ENCODE measurements around the gene C17orf67. TPM values are rescaled to one million over a fixed set of nuclear protein-coding genes. Genes with fewer than 3 reads are reported as not detected.

Gene C17orf67
- 0.62 and 0.86 TPM in 2 replicates for total RNA-seq (2016; rRNA removed; fragmentation: Illumina TruSeq; extraction: Trizol)
- 0.62 and 0.71 TPM in 2 replicates for total RNA-seq (2016; cell fraction: cytosol; rRNA removed; fragmentation: Illumina TruSeq; extraction: Trizol; ENCODE audit: low read depth)
- 0.86 and 1.00 TPM in 2 replicates for total RNA-seq (2016; cell fraction: insoluble cytoplasmic fraction; rRNA removed; fragmentation: Illumina TruSeq; extraction: Trizol)
- 1.1 and 1.2 TPM in 2 replicates for total RNA-seq (2016; cell fraction: membrane; rRNA removed; fragmentation: Illumina TruSeq; extraction: Trizol)
- total RNA-seq (2016; cell fraction: nucleus; rRNA removed; fragmentation: Illumina TruSeq; extraction: Trizol): 0.47 and 0.68 TPM in 2 replicates
- polyA plus RNA-seq (2011; rRNA removed): 0.35 and 0.41 TPM in 2 replicates
- 0.13 and 0.24 TPM in 2 replicates for polyA plus RNA-seq (2011; cell fraction: cytosol; rRNA removed)
- polyA plus RNA-seq (2011; cell fraction: nucleus; rRNA removed): 0.37 and 0.81 TPM in 2 replicates
- 0.44 and 0.50 TPM in 2 replicates for polyA plus RNA-seq (2012)
- 0.77 and 0.84 TPM in 2 replicates for polyA plus RNA-seq (2016; cell fraction: cytosol; fragmentation: Illumina TruSeq; extraction: Trizol; ENCODE audit: low read depth)
- 0.55 and 0.73 TPM in 2 replicates for polyA plus RNA-seq (2016; cell fraction: insoluble cytoplasmic fraction; fragmentation: Illumina TruSeq; extraction: Trizol; ENCODE audit: low read depth)
- polyA plus RNA-seq (2016; cell fraction: membrane; fragmentation: Illumina TruSeq; extraction: Trizol; ENCODE audit: low read depth): 0.72 and 1.00 TPM in 2 replicates
- 0.29 and 0.92 TPM in 2 replicates for polyA plus RNA-seq (2016; cell fraction: nucleus; fragmentation: Illumina TruSeq; extraction: Trizol; ENCODE audit: insufficient read depth, low read depth)
- polyA minus RNA-seq (2011; rRNA and poly(A)+ RNA removed; ENCODE audit: low replicate concordance): 0.06 and 3.9 TPM in 2 replicates
- 0.40 and 0.53 TPM in 2 replicates for polyA minus RNA-seq (2011; cell fraction: cytosol; rRNA and poly(A)+ RNA removed)
- polyA minus RNA-seq (2011; cell fraction: nucleus; rRNA and poly(A)+ RNA removed): not detected in 2 replicates
- Bru-seq, nascent RNA: percentile 35 among the genes with signal in this experiment
- percentile 46 among the genes with signal in this experiment for BruChase-seq, experiment 1, labeled RNA remaining after a 6-hour chase
- percentile 41 among the genes with signal in this experiment for BruChase-seq, experiment 2, labeled RNA remaining after a 2-hour chase
- long read RNA-seq, experiment 1: 0 reads
- long read RNA-seq, experiment 2, partial matches to known transcripts: 0 of 6 reads
- long read RNA-seq, experiment 2, other reads (novel, unspliced or antisense): 6 of 6 reads

DNA sequence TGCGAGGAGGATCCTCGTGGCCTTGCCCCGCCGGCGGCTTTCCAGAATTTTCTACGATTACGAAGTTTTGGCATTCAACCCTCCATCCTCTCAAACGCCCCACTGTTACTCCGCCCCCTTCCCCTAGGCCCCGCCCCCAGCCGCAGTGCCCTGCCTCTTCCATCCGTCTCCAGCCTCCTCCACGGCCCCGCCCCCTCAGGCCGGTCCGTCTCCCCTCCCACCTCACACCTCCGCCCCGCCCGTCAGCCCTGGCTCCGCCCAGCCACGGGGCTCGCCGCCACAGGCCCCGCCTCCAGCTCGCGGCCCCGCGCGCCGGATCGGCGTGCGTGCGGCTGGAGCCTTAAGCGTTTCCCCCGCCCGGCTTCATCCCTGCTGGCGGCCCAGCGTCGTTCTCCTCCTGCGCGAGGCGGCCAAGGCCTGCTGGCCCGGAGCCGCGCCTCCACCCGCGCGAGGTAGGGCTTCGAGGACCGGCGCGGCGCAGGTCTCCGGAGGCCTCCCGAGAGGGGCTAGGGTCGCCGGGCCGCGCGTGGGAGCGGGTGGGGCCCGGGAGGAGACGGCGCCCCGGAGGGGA lies at the start of gene C17orf67, which contains the start of gene DGKE:
TSS of gene C17orf67 (minus strand) at position 112 of the 571 bp plus-strand sequence. CDS start 18,110 bp downstream, outside the sequence.
TSS of gene DGKE (plus strand) at position 343 of the 571 bp plus-strand sequence. CDS start 645 bp downstream, outside the sequence.
- ChIA-PET POLR2A (interaction anchor here (0.7 to 2.6 kb wide), 7 partner anchors 10 to 150 kb away, joined by 3 to 25 read pairs (median 4); partner anchors contain the start of genes COIL, SCPEP1 and TRIM25), CTCF (ENCODE audit: low intra/inter-chr PET ratio, low total read pairs) (no interaction called here)
- FAIRE-seq (peak; percentile 73), DNase-seq (ENCODE audit: low spot score) (peak; percentile 86), ATAC-seq (peak; percentile 85)
- no peaks in the 10 kb centered on the region for H3K36me3 ChIP-seq (replicated peaks in 1 of 2; ENCODE audit: control insufficient read depth in 1 of 2, insufficient read depth in 2 of 2, low read length in 2 of 2)
- peaks cover 54% of the 10 kb centered on the region for H3K4me1 ChIP-seq (ENCODE audit: insufficient read depth, low read length)
- no peak within 1 kb of the TSS for H2AFZ ChIP-seq (ENCODE audit: low read length)
- peak within 1 kb of the TSS; percentile 50 for H3K27ac ChIP-seq (ENCODE audit: extremely low read length, insufficient read depth, low read length)
- H3K9ac ChIP-seq (ENCODE audit: insufficient read depth, low read depth, low read length): peak within 1 kb of the TSS; percentile 66
- H3K27me3 ChIP-seq (ENCODE audit: control insufficient read depth in 1 of 2, insufficient read depth in 2 of 2, low read length in 2 of 2): no peaks in the 10 kb centered on the region; a peak in 1 of 5 replicates
- intact Hi-C loops (cut with micrococcal nuclease; ENCODE audit: unreplicated experiment) (loop anchor here (1.0 to 2.0 kb wide), 2 partner anchors 15 to 80 kb away; partner anchors contain the start of gene TRIM25), in situ Hi-C loops (cut with HindIII; ENCODE audit: extremely low pct_ligation_motif_present, low pct_unique_long_range_greater_than_20kb) (no loop called here)
- no peaks in the 10 kb centered on the region for H3K9me3 ChIP-seq (ENCODE audit: low read length)
- no peaks in the 10 kb centered on the region for H4K20me1 ChIP-seq (ENCODE audit: insufficient read depth, low read length)
- WGBS (ENCODE audit: low lambda C conversion rate): 14% methylated on average over 58 of the region's 66 CpGs
- peak within 1 kb of the TSS; percentile 69 to 86 (median 75) for H3K4me3 ChIP-seq (replicated peaks in 1 of 3; ENCODE audit: insufficient read depth in 1 of 3, low read depth in 2 of 3, low read length in 3 of 3)
- H3K79me2 ChIP-seq (ENCODE audit: insufficient read depth, low read length): no peaks in the 10 kb centered on the region
- H3K4me2 ChIP-seq (ENCODE audit: low read depth, low read length): peak within 1 kb of the TSS; percentile 96
- BruUV-seq (replicated peaks): no TSS peak
- TF ChIP-seq TCF12 (IDR thresholded peaks at IDR 0.05): no peak
- TF ChIP-seq TCF12 (CRISPR knock-in tag; IDR thresholded peaks at IDR 0.05): 0 out of 2 replicates have a peak, but pooled peaks have one; percentile 10
- TF ChIP-seq HIVEP1 (CRISPR knock-in tag; IDR thresholded peaks at IDR 0.05): no peak
- peak; percentile 95 for TF ChIP-seq ZSCAN25 (CRISPR knock-in tag; IDR thresholded peaks at IDR 0.05)
- TF ChIP-seq AGO1 (IDR thresholded peaks at IDR 0.05; ENCODE audit: low read depth, low read length, poor library complexity, severe bottlenecking): peak; percentile 19
- TF ChIP-seq ZNF678 (CRISPR knock-in tag; IDR thresholded peaks at IDR 0.05): peak; percentile 21; the same call in 1 of the 2 replicates
- TF ChIP-seq ZC3H4 (CRISPR knock-in tag; IDR thresholded peaks at IDR 0.05; ENCODE audit: borderline replicate concordance): no peak
- no peak; the same call in 1 of the 2 replicates for TF ChIP-seq GATAD2A (CRISPR knock-in tag; IDR thresholded peaks at IDR 0.05)
- TF ChIP-seq ZMYM4 (CRISPR knock-in tag; IDR thresholded peaks at IDR 0.05): peak; percentile 72
- TF ChIP-seq AKAP8 (CRISPR knock-in tag; IDR thresholded peaks at IDR 0.05): no peak
- peak; percentile 40; the same call in 1 of the 2 replicates for TF ChIP-seq ZNF768 (CRISPR knock-in tag; IDR thresholded peaks at IDR 0.05)
- TF ChIP-seq EZH2 (conservative IDR thresholded peaks at IDR 0.05; ENCODE audit: low read depth, low read length): no peak
- TF ChIP-seq MTERF4 (CRISPR knock-in tag; IDR thresholded peaks at IDR 0.05): peak; percentile 37; the same call in 1 of the 2 replicates
- TF ChIP-seq NR0B2 (CRISPR knock-in tag; IDR thresholded peaks at IDR 0.05): 0 out of 2 replicates have a peak, but pooled peaks have one; percentile 7
- TF ChIP-seq ZNF232 (CRISPR knock-in tag; IDR thresholded peaks at IDR 0.05; ENCODE audit: borderline replicate concordance): 0 out of 2 replicates have a peak, but pooled peaks have one; percentile 2
- peak; percentile 73 for TF ChIP-seq POLR2G (IDR thresholded peaks at IDR 0.05; ENCODE audit: low read depth, low read length)
- no peak for TF ChIP-seq GLI4 (CRISPR knock-in tag; IDR thresholded peaks at IDR 0.05; ENCODE audit: borderline replicate concordance)
- TF ChIP-seq KAT8 (CRISPR knock-in tag; IDR thresholded peaks at IDR 0.05): 0 out of 2 replicates have a peak, but pooled peaks have one; percentile 5
- no peak for TF ChIP-seq SOX6 (IDR thresholded peaks at IDR 0.05)
- TF ChIP-seq SOX6 (CRISPR knock-in tag; IDR thresholded peaks at IDR 0.05): no peak
